Spinal cord (tissue), 10 donors: ENCODE measurements around the gene DUSP21. TPM values are rescaled to one million over a fixed set of nuclear protein-coding genes. Genes with fewer than 3 reads are reported as not detected.
"Not testable (repeated sequence)": the region's sequence is repeated elsewhere in the genome, so short reads cannot be mapped to it uniquely, and the experiment has no call there.

Source experiments
- DNase-seq, 6 donors: peaks; one replicate each; pipeline versions ENCODE4 v3.0.0 to v3.0.0-alpha.2; 2013 to 2015; ENCODE audit warnings: low spot score in 6 of 6, low read depth in 4 of 6
- H3K27ac ChIP-seq: one replicate; pipeline ENCODE4 v1.5.1; 2013; ENCODE audit warnings: low read depth, low read length, control low read depth
- H3K27me3 ChIP-seq: one replicate; pipeline ENCODE4 v1.6.1; 2013; ENCODE audit warnings: low read length; ENCODE audit not compliant: control insufficient read depth, insufficient read depth
- H3K36me3 ChIP-seq: one replicate; pipeline ENCODE4 v1.6.1; 2013; ENCODE audit warnings: low read length; ENCODE audit not compliant: control insufficient read depth, insufficient read depth
- H3K4me1 ChIP-seq: one replicate; pipeline ENCODE4 v1.6.1; 2013; ENCODE audit warnings: low read length; ENCODE audit not compliant: control insufficient read depth, insufficient read depth
- H3K4me3 ChIP-seq: one replicate; pipeline ENCODE4 v1.5.1; 2013; ENCODE audit warnings: low read depth, low read length, control low read depth
- H3K9me3 ChIP-seq: one replicate; pipeline ENCODE4 v1.6.1; 2013; ENCODE audit warnings: low read length; ENCODE audit not compliant: control insufficient read depth, insufficient read depth
- WGBS: methylation state at CpG from one replicate; pipeline ENCODE4 v1.1.5; 2013; ENCODE audit warnings: missing lambda C conversion rate; ENCODE audit not compliant: insufficient coverage; 5-methylcytosine and 5-hydroxymethylcytosine counted together
- polyA plus RNA-seq, 2 donors: library from polyadenylated mRNA; unstranded; fragments of 120-200 nt; gene quantifications; one replicate each; pipeline ENCODE4 v1.2.1, GENCODE V29; 2013; ENCODE audit not compliant: insufficient read length in 2 of 2
- total RNA-seq, 2 donors: library from RNA; depleted of rRNA in 1 of 2; stranded (reverse); fragments of 120-200 nt in 1 of 2; fragments of >200 nt in 1 of 2; gene quantifications; one replicate each; pipeline versions ENCODE4 v1.2.3 to v1.2.4, GENCODE V29; 2013 to 2014
- donor health status: healthy.

The DUSP21 gene
- total and polyA plus RNA-seq, 4 donors: not detected

GRCh38 chrX:44842550-44843317, 1.1 kb upstream of the DUSP21 start:
- WGBS: 100% methylated on average over 3 of the region's 10 CpGs
- Histone ChIP-seq H3K9me3 (peaks cover 2% of the 10 kb centered on the region), H3K4me3 (no peak overlapping the region), H3K27ac (no peak overlapping the region), H3K36me3 (no peaks in the 10 kb centered on the region), H3K27me3 (peaks cover 3% of the 10 kb centered on the region), H3K4me1 (no peaks in the 10 kb centered on the region)
- DNase-seq: no peak

GRCh38 chrX:44843318-44843702, 511 bp upstream of the DUSP21 start:
- H3K27ac ChIP-seq: no peak overlapping the region
- WGBS: no CpG with 5 or more reads among the region's 2 CpGs

DNA sequence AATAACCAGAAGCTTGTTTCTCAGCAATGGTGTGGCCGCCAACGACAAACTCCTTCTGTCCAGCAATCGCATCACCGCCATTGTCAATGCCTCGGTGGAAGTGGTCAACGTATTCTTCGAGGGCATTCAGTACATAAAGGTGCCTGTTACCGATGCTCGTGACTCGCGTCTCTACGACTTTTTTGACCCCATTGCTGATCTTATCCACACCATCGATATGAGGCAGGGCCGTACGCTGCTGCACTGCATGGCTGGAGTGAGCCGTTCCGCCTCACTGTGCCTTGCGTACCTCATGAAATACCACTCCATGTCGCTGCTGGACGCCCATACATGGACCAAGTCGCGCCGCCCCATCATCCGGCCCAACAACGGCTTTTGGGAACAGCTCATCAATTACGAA, 383 bp downstream of the DUSP21 start:
- 91% methylated on average over 26 of the region's 26 CpGs for WGBS
- peaks cover 2% of the 10 kb centered on the region for H3K9me3 ChIP-seq

More at GRCh38 chrX:44843318-44843702, 511 bp upstream of the DUSP21 start:
- Histone ChIP-seq H3K4me3 (no peak overlapping the region), H3K27me3 (peaks cover 3% of the 10 kb centered on the region), H3K36me3 (no peaks in the 10 kb centered on the region), H3K9me3 (peaks cover 2% of the 10 kb centered on the region), H3K4me1 (no peaks in the 10 kb centered on the region)
- DNase-seq: no peak

GRCh38 chrX:44850891-44851290, 7.1 kb downstream of the DUSP21 start:
- WGBS: 90% methylated on average over 5 of the region's 6 CpGs
- H3K27ac ChIP-seq, H3K36me3 ChIP-seq, H3K27me3 ChIP-seq, DNase-seq, H3K4me1 ChIP-seq, H3K9me3 ChIP-seq, H3K4me3 ChIP-seq: not testable (repeated sequence)

More for the DNA sequence above, 383 bp downstream of the DUSP21 start:
- Histone ChIP-seq H3K4me3 (no peak overlapping the region), H3K27ac (no peak overlapping the region), H3K27me3 (peaks cover 3% of the 10 kb centered on the region), H3K4me1 (no peaks in the 10 kb centered on the region), H3K36me3 (no peaks in the 10 kb centered on the region)
- no peak for DNase-seq

DNA sequence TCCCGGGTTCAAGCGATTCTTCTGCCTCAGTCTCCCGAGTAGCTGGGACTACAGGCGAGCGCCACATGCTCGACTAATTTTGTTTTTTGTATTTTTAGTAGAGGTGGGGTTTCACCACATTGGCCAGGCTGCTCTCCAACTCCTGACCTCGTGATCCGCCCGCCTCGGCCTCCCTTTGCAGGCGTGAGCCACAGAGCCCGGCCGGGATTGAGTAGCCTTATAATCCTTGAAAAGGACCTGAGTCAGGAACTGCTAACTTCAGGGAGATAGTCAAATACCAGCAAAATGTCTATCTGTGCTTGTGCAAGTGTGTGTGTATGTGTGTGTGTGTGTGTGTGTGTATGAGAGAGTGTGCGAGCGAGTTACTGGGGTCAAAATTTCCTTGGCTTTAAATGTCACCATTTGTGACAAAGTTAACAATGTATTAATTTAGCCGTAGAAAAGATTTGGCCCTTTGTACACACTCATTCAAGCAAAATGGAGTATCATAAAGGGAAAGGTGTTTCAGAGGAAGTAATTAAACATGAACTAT, 27.4 kb downstream of the DUSP21 start:
- peak in 2 of 6 donors; percentile 1 to 5 for DNase-seq
- H3K27me3 ChIP-seq: no peaks in the 10 kb centered on the region
- H3K4me3 ChIP-seq: peak overlapping the region; percentile 64
- no peaks in the 10 kb centered on the region for H3K9me3 ChIP-seq
- peak overlapping the region; percentile 87 for H3K27ac ChIP-seq
- peaks cover 9% of the 10 kb centered on the region for H3K4me1 ChIP-seq
- WGBS: 85% methylated on average over 13 of the region's 16 CpGs
- no peaks in the 10 kb centered on the region for H3K36me3 ChIP-seq

GRCh38 chrX:44871931-44872820, 28.4 kb downstream of the DUSP21 start:
- peak in 3 of 6 donors; percentile 10 to 43 (median 29) for DNase-seq
- no peaks in the 10 kb centered on the region for H3K9me3 ChIP-seq
- WGBS: under 1% methylated on average over 58 of the region's 60 CpGs
- H3K4me1 ChIP-seq: peaks cover 9% of the 10 kb centered on the region
- no peaks in the 10 kb centered on the region for H3K27me3 ChIP-seq
- H3K27ac ChIP-seq: peak overlapping the region; percentile 87
- peak overlapping the region; percentile 64 for H3K4me3 ChIP-seq
- no peaks in the 10 kb centered on the region for H3K36me3 ChIP-seq

- Histone ChIP-seq H3K9me3 (no peaks in the 10 kb centered on the region), H3K4me3 (peak within 1 kb of the TSS; percentile 64), H3K27ac (peak within 1 kb of the TSS; percentile 97), H3K27me3 (no peaks in the 10 kb centered on the region), H3K36me3 (no peaks in the 10 kb centered on the region), H3K4me1 (peaks cover 9% of the 10 kb centered on the region)
- under 1% methylated on average over 61 of the region's 61 CpGs for WGBS
- peak; percentile 72 to 99 (median 96) for DNase-seq
These were observed 29.1 kb downstream of the DUSP21 start, which contains the start of gene KDM6A for GRCh38 chrX:44872821-44873414. TSS of gene KDM6A (plus strand) at chrX:44873188. CDS start at chrX:44873552, 364 bp downstream.

DNA sequence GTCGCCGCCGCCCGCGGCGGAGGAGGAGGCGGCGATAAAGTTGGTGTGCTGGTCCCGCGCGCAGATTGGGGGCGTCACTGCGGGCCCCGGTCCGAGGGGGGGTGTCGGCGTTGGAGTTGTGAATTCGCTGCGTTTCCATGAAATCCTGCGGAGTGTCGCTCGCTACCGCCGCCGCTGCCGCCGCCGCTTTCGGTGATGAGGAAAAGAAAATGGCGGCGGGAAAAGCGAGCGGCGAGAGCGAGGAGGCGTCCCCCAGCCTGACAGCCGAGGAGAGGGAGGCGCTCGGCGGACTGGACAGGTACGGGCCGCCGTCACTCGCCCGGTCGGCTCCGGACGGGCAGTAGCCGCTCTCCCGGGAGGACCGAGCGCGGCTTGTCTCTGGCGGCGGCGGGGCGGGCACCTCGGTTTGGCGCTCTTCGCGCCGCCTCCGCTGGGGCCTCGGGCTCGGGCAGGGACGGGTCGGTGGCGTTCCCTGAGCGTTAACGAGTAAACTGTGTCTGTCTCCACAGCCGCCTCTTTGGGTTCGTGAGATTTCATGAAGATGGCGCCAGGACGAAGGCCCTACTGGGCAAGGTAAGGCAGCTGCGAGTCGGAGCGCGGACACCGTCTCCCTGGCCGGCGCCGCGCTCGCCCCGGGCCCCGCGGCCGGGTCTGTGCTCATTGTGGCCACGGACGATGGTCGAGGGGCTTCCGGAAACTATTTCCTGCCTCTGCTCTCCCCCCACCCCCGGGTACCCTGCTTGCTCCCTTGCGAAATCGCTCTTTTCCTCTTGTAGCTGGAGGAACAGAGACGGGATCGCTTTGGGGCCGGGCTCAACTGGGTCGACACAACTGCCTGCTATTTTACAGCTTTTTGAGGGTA, 29.8 kb downstream of the DUSP21 start:
- under 1% methylated on average over 99 of the region's 99 CpGs for WGBS
- peaks cover 9% of the 10 kb centered on the region for H3K4me1 ChIP-seq
- peak in 4 of 6 donors; percentile 38 to 92 (median 72) for DNase-seq

More for the DNA sequence above, 29.8 kb downstream of the DUSP21 start:
- Histone ChIP-seq H3K27ac (peak overlapping the region; percentile 97), H3K4me3 (peak overlapping the region; percentile 64), H3K27me3 (no peaks in the 10 kb centered on the region), H3K36me3 (no peaks in the 10 kb centered on the region), H3K9me3 (no peaks in the 10 kb centered on the region)
